GM12864 (cell line): ENCODE results near the gene RPS16.
A peak's percentile ranks its signal among the peaks of the same experiment; 100 is the strongest.

Experiments
- DNase-seq: peaks from one replicate; pipeline ENCODE4 v3.0.0-alpha.2; 2011; ENCODE audit warnings: low read depth
- H3K4me3 ChIP-seq: 2 replicates; pipeline ENCODE4 v1.5.1; 2011; ENCODE audit warnings: mild to moderate bottlenecking, low read depth, low read length, control low read depth
- TF ChIP-seq, protein P1 (sequence below): IDR thresholded peaks from 2 replicates; pipeline ENCODE4 v1.5.1; 2011; ENCODE audit warnings: low read depth, mild to moderate bottlenecking, moderate library complexity, low read length, control low read depth, inconsistent platforms; ENCODE audit errors: missing control alignments

The RPS16 gene

DNA sequence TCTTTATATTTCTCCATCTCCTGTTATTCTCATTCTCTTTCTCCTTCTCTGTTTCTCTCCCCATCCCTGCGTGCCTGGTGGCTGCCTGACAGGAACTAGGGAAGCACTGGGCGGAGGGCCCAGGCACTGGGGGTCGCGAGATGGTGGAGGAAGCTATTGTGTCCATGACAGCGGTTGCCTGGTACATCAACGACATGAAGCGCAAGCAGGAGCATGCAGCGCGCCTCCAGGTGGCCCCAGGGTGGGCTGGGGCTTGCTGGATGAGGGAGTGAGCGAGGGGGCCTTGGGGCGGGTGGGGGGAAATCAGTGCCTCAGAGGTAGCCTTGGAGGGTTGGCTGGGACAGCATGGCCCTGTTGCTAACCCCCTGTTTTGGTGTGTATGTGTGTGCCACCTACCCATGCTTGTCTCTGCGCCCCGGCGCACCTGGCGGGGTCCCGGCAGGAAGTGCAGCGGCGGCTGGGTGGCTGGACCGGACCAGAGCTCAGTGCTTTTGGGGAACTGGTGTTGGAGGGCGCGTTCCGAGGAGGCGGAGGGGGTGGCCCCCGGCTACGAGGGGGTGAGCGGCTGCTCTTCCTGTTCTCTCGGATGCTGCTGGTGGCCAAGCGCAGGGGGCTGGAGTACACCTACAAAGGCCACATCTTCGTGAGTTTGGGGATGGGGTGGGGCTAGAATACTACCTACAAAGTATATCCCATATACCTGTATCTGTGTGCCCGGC, 18.1 kb downstream of the RPS16 start:
- no peak overlapping the region for H3K4me3 ChIP-seq
- DNase-seq = no peak
- TF ChIP-seq, protein P1, sequence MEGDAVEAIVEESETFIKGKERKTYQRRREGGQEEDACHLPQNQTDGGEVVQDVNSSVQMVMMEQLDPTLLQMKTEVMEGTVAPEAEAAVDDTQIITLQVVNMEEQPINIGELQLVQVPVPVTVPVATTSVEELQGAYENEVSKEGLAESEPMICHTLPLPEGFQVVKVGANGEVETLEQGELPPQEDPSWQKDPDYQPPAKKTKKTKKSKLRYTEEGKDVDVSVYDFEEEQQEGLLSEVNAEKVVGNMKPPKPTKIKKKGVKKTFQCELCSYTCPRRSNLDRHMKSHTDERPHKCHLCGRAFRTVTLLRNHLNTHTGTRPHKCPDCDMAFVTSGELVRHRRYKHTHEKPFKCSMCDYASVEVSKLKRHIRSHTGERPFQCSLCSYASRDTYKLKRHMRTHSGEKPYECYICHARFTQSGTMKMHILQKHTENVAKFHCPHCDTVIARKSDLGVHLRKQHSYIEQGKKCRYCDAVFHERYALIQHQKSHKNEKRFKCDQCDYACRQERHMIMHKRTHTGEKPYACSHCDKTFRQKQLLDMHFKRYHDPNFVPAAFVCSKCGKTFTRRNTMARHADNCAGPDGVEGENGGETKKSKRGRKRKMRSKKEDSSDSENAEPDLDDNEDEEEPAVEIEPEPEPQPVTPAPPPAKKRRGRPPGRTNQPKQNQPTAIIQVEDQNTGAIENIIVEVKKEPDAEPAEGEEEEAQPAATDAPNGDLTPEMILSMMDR = no peak

DNA sequence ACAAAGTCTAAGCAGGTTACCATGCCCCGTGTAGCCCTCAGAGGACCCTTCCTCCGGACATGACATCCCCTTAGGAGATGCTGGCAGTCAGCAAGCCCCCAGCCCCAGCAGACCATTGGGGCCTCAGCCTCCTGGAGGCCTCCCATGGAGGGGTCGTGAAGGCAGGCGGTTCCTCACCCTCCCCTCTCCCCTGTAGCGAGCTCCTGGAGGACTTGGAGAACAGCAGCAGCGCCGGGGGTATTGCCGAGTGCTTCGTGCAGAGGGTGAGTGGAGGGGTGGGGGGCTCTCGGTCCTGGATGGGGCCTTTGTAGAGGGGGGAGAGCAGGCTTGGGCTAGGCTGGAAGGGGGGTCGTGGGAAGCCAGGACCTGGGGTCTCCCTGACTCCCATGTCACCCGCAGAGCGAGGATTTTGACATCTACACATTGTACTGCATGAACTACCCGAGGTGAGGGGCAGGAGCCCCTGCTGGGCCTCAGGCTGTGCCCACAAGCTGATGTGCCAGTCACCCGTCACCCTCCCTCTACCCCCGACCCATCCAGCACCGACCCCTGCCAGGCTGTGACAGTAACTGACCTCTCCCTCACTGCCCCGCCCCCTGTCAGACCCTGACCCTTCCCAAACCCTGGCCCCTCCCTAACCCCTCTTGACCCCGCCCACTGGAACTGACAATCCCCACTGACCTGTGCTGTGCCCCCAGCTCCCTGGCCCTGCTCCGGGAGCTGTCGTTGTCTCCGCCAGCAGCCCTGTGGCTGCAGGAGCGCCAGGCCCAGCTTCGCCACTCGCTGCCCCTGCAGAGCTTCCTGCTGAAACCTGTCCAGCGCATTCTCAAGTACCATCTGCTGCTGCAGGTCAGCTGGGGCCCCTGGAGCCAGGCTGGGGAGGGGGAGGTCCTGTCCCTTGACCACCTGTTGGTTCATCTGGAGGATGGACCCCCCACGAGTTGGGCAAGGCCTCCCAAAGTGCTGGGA, 19.3 kb downstream of the RPS16 start:
- DNase-seq = no peak
- no peak overlapping the region for H3K4me3 ChIP-seq
- TF ChIP-seq, protein P1 = no peak

DNA sequence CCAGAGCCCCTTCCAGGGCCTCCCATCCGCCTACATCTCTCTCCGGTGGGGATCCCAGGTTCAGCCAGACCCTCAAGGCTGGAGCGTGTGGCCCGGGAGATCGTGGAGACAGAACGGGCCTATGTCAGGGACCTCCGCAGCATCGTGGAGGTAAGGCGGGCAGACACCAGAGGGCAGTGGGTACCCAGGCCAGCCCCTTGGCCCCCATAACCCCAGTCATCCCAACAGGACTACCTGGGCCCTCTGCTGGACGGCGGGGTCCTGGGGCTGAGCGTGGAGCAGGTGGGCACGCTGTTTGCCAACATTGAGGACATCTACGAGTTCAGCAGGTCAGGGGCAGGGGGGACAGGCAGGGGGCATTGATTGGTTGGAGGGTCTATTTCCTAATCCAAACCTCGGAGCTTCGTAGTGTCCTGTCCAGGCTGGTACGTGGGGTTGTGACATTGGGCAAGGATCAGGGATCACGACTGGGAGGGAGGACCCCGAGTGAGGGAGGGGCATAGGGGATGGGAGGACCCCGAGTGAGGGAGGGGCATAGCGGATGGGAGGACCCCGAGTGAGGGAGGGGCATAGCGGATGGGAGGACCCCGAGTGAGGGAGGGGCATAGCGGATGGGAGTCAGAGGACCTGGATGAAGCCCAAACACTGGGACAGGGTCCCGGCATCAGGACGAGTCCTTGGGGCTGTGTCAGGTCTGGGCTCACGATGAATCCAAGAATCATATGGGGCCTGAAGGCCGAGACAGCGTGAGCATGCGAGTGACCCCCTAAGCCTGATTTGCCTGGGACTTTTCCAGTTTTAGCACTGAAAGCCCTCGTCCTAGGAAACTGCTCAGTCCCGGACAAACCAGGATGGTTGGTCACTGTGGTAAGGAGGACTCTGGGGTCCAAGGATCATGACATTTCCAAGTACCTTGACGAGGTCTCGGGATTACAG, 20.4 kb downstream of the RPS16 start:
- H3K4me3 ChIP-seq = peak overlapping the region; percentile 76; the same call in 1 of the 2 replicates
- TF ChIP-seq, protein P1 = no peak
- DNase-seq = no peak

DNA sequence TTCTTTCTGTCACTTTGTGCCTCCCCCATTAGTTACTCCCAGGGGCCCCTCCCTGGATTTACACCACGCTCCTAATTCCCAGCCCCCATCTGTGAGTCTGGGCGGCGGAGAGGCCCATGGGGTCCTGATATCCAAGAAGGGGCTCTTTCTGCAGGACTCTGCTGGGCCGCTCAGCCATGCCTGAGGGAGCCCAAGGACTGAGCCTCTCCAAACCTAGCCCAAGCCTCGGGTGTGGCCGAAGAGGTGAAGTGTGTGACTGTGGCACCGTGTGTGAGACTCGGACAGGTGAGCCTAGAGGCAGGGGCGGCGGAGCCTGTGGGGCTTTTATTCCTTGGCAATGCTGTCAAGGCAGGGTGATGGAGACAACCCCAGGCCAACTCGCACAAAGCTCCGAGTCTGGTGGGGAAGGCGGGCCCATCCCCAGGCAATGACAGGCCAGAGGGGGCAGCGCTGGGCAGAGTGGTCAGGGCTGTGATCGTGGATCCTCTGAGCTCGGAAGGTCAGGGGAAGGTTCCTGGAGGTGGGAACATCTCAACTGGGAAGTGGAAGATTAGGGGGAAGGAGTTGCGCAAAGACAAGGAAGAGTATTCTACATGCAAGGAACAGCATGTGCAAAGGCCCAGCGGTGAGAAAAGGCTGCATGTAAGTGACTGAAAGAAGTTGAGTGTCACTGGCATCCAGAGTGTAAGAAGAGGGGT, 21.7 kb downstream of the RPS16 start:
- peak overlapping the region; percentile 76 for H3K4me3 ChIP-seq
- DNase-seq = no peak
- TF ChIP-seq, protein P1 = peak; percentile 37

DNA sequence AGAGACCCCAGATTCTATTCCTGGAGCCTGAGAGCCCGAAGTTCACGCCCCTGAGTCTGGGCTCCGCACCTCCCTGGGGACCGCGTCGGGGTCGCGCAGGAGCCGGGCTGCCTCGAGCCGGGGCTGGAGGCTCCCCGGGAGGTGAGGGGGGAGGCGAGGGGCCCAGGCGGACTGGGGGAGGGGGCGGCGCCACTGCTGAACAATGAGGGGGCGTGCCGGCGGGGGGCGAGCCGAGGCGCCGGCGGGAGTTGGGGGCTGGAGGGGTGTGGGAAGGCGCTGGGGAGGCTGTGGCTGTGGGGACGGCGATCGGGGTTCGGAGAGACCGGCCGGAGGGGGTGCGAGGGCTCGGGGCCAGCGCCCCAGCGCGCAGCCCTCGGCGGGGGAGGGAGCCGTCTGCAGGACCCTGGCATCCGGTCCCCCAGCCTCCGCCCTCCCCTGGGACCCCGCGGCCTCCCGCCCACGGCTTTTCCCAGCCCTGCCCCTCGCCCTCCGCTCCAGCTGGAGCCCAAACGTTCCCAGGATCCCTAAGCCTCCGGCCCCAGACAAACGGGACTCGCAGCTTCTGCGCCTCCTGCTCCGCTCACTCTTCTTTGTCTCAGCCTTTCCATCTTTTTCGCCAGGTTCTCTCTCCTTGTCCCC, 22.4 kb downstream of the RPS16 start:
- no peak for DNase-seq
- TF ChIP-seq, protein P1 = no peak
- H3K4me3 ChIP-seq = peak overlapping the region; percentile 76
